GM21447 (cell line): ENCODE data around the gene COL23A1.

Experiments
- ATAC-seq: cut with Tn5 transposase; IDR thresholded peaks from one replicate; pipeline ENCODE4 v1.9.1; 2021; ENCODE audit not compliant: unreplicated experiment

Gene COL23A1

GRCh38 chr5:178442405-178443257, 147.6 kb downstream of the COL23A1 start:
- no peak for ATAC-seq

GRCh38 chr5:178441486-178442270, 148.5 kb downstream of the COL23A1 start:
- no peak for ATAC-seq

DNA sequence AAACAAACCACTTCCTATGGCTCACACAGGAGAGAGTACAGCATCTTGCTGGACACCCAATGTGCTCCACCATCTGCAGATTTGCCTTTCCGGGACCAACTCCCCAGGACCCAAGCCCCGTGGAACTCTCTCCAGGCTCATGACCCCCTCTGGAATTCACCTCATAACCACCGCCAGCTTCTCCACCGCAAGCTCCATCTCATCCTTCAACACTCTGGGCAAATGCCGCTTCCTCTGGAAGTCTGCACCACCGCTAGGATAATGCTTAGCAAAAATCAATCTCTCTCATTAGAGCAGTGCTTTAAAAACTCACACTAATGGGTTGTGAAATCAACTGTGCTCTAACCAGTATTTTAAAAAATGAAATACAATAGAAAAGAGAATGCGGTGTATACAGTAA, 150.0 kb downstream of the COL23A1 start:
- no peak for ATAC-seq

- no peak for ATAC-seq
Observed at GRCh38 chr5:178439493-178440180, 150.6 kb downstream of the COL23A1 start.

- ATAC-seq: no peak
Observed at GRCh38 chr5:178438796-178439195, 151.4 kb downstream of the COL23A1 start.

DNA sequence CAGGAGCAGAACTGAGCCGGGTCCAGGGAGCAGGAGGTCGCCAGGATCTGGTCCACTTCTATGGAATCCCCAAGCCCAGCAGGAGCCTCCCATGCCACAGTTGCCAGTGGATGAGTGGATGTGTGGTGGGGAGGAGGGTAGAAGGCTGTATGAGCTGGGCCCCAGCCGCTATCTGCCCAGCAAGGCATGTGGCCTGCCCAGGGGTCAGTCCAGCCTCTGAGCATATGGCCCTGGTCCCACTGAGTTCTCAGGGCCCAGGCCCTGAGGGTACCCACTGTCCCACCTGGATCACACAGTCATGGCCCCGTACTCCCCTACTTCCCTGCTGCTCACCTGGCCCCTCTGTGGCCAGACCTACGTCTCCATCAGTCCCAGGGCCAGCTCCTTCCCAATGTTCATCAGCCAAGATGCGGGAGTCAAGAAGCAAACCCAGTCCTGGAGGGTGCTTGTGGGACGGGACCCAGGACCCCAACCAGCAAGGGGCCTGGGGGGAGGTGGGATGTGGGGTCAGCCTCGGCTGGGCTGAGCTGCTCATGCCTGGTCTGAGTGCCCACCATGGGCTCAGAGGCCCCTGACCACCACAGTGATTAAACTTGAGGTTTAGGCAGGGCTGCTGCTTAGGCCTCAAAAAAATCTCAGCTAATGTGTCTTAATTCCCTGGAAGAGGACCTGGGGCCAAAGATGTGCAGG, 152.7 kb downstream of the COL23A1 start:
- no peak for ATAC-seq

GRCh38 chr5:178436326-178436940, 153.8 kb downstream of the COL23A1 start:
- ATAC-seq: no peak

DNA sequence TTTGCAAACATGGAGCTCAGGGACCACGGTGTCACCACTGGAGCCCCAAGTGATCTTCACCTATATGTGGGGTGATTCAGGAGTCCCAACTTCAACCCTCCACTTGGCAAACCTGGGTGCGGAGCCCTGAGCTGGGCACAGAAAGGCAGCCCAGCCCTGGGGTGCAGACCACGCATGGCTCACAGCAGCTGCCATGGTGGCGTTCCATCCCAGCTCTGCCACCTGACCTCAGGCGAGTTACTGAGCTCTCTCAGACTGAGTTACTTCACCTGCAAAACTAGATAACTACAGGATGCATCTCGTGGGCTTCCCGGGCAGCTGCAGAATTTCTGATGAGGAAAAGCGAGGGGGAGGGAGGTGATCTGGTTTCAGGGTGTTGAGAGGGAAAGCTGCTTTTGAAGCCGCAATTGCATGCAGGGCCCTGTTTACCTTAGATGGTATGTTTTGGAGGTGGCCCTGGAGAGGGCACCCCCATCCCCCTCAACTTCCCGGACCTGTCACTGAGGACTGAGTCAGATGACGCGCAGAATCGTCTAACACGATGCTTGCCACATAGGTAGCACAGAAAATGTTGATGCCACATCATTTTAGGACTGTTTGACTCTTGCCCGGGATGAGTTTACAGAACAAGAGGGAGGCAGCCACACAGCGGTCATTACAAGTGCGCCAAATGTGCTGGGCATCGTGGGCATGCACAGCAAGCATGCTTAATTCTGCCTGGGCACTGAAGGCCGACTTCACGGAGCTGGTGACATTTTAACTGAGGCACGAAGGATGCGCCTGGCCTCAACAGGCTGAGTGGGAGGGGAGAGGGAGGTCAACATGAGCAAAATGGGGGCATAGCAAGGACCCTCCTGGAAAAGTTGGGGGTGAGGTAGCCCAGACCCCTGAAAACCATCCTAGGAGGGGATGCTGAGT, 154.6 kb downstream of the COL23A1 start:
- ATAC-seq: no peak

GRCh38 chr5:178434851-178435250, 155.3 kb downstream of the COL23A1 start:
- no peak for ATAC-seq

DNA sequence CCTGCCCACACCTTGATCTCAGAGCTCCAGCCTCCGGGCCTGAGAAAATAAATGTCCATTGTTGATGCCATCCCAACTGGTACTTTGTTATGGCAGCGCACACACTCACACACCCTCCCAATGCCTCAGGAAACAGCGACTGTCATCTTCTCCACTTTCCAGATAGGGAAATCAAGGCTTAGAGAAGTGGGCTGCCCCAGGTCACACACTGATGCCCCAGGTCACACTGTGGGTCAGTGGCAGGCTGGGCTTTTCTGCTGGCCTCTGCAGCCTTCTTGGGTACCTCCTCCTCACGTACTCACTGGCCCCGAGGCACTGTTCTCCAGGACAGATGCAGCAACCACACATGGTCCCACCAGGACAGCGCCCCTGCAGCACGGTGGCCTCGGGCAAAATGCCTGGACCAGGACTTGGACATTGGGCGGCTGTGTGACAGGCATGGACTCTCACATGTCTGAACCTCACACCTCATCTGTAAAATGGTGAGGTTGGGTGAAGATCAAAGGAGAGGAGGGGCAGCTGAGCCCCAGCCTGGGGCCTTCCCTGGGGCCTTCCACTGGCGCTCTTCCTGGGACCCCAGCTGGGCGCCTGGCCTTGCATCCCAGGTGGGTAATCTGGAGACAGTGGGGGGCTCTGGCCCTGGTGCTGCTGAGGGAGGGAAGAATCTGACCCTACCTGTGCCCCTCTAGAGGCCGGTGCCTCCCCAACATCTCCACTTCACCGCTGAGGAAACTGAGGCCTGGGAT, 156.0 kb downstream of the COL23A1 start:
- no peak for ATAC-seq

DNA sequence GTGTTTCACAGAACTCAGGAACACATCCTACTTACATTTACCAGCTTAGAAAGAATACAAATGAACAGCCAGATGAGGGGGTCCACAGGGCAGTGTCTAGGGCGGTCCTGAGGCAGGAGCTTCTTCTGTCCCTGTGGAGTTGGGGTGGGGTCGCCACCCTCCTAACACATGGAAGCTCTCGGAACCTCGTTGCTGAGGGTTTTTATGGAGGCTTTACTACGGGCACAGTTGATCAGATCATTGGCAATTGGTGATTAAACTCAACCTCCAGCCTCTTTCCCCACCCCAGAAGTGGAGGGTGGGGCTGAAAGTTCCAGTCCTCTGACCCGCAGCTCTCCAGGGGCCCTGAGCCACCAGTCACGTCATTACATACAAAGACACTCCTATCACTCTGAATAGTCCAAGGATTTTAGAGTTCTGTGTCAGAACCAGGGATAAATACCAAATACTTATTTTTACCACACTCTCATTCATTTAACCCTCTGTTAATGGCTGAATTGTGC, 156.9 kb downstream of the COL23A1 start:
- ATAC-seq: no peak

GRCh38 chr5:178432421-178433272, 157.5 kb downstream of the COL23A1 start:
- ATAC-seq: no peak

DNA sequence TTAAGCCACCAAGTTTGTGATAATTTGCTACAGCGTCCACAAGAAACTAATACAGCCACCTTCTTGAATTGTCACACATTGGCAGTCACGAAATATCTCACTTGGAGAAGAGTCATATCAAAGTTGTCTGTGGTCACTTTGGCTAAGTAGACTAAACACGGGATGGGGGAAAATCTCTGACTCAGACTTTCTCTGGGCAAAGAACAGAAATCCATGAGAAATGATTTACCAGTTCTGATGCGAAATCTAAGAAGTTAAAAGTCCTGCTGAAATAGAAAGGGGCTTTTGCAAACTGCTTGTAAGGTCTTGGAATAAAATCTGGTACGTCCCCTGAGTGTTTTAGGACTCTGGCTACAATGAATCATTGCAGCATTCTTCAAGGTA, 158.4 kb downstream of the COL23A1 start:
- ATAC-seq: no peak

- ATAC-seq: no peak
Observed at GRCh38 chr5:178431063-178431781, 159.0 kb downstream of the COL23A1 start.

DNA sequence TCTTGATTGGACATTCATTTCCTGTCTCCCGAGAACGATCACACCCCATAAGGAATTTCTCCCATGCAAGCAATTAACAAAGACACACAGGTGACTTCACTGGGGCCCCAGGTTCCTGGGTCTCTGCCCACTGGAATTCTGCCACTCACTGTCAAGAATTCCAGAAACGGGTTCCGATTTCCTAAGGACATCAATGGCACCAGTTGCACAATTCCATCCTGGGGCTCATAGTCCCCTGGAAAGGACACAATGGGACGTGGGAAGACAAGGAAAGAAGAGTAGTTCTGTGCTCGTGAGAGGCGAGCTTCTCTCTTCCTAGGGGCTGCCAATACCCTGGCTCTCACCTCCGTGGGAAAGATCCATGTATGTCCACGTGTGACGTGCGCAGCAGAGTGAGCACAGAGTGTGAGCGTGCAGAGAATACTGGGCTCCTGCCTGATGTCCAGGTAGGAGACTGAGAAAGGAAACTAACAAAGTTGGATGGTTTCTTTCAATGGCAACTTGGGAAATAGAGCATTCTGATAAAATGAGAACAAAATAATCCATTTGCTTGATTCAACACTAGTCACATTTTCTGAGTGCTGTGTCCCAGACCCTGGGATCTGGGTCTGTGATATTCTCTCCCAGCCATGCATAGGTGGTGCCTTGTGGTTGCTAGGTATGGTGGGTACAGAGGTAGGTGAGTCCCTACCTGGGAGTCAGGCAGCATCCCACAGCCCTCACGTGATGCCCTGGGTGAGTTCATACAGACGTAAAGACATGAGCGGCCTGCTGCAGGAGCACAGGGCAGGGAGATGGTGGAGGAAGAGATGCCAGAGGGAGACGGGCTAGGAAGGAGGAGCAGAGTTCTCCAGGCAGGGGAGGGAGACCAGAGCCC, 159.8 kb downstream of the COL23A1 start:
- no peak for ATAC-seq
